H1 (cell line): ENCODE measurements around the gene ADAM19. TPM values are rescaled to one million over a fixed set of nuclear protein-coding genes. Genes with fewer than 3 reads are reported as not detected.

Experiments
- CHD1 ChIP-seq: IDR thresholded peaks from 2 replicates; pipeline ENCODE4 v1.6.1; 2012; ENCODE audit warnings: low read depth, low read length, improper control_type of control experiment
- CREB1 ChIP-seq: IDR thresholded peaks from 2 replicates; pipeline ENCODE4 v1.6.1; 2012; ENCODE audit warnings: inconsistent platforms
- EGR1 ChIP-seq: IDR thresholded peaks from 2 replicates; pipeline ENCODE4 v1.6.1; 2011; ENCODE audit warnings: low read depth, low read length, borderline replicate concordance
- HDAC6 ChIP-seq: IDR thresholded peaks from one replicate; pipeline ENCODE4 v1.7.1; 2012; ENCODE audit warnings: low read depth, mild to moderate bottlenecking, inconsistent platforms, low read length, moderate library complexity
- NANOG ChIP-seq: IDR thresholded peaks from 2 replicates; pipeline ENCODE4 v1.6.1; 2011; ENCODE audit warnings: low read length, low read depth, mild to moderate bottlenecking, inconsistent platforms; ENCODE audit not compliant: insufficient read depth, poor library complexity, severe bottlenecking
- RFX5 ChIP-seq: IDR thresholded peaks from 2 replicates; pipeline ENCODE4 v1.6.1; 2011; ENCODE audit warnings: low read depth, low read length, improper control_type of control experiment, borderline replicate concordance
- polyA plus RNA-seq, 7 experiments: library from polyadenylated mRNA; depleted of rRNA in 3 of 7; stranded (reverse) in 5 of 7; unstranded in 2 of 7; fragments of >200 nt in 5 of 7; fragments of 200-250 nt in 2 of 7; gene quantifications; 1 replicate in 5 of 7; 2 replicates in 1 of 7; 4 replicates in 1 of 7; pipeline versions ENCODE4 v1.2.1 to v1.2.3, GENCODE V29; 2011 to 2013; ENCODE audit warnings: missing spikeins in 2 of 7, mixed read lengths in 2 of 7
- total RNA-seq: library from RNA; stranded (reverse); fragmentation: NEBNext Ultra II Directional; extraction: Animal tissue kit (Norgen Biotek cat#: 25700); gene quantifications from 2 replicates; pipeline ENCODE4 v1.2.1, GENCODE V29; 2021

Gene ADAM19
- total and polyA plus RNA-seq, 2 of the 8 experiments (the other 6 are each of a cell fraction or from before 2014, with no cell fraction given): 6.5 to 22.7 TPM

DNA sequence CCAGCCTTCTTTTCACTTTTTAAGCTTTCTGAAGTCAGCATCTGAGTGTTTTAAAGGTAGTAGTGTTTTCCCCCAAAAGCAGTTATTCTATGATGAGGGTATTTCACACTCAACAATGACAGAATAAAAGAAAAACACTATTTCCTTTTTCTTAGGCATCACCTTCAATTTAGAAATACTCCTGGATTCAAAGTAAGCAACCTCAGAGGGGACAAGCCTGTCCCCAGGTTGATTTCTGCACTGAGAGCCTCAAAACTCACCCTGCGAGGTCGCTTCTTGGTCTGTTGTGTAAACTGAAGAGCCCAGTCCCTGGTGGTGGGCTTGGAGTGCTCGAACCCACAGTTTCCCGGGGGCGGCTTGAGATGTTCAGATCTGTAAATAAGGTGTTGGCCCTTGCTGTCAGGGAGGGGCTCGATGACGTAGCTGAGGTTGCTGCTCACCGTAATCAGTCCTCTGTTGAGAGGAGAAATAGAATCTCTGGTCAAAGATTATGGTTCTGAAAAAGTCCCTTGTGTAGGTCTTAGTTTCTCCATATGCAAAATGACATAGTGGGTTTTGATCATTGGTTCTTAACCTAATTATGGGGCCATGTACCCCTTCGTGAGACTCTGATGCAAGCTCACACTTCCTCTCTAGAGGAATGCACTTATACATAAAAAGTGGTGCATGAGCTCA is 55.9 kb downstream of the ADAM19 start (continued):
- TF ChIP-seq RFX5: no peak
- TF ChIP-seq NANOG: no peak
- TF ChIP-seq HDAC6: no peak
- no peak for TF ChIP-seq CREB1
- TF ChIP-seq CHD1: no peak
- TF ChIP-seq EGR1: no peak
